HG02885 (cell line): ENCODE results near the gene DIRAS2.
"Not testable (repeated sequence)": the region's sequence is repeated elsewhere in the genome, so short reads cannot be mapped to it uniquely, and the experiment has no call there.

ENCODE experiments used
- ATAC-seq: cut with Tn5 transposase; IDR thresholded peaks from one replicate; pipeline ENCODE4 v1.9.1; 2021; ENCODE audit warnings: mild to moderate bottlenecking; ENCODE audit not compliant: unreplicated experiment, poor library complexity

The DIRAS2 gene, protein sequence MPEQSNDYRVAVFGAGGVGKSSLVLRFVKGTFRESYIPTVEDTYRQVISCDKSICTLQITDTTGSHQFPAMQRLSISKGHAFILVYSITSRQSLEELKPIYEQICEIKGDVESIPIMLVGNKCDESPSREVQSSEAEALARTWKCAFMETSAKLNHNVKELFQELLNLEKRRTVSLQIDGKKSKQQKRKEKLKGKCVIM

GRCh38 chr9:90642570-90643539 is at the start of gene DIRAS2:
Gene DIRAS2, minus strand, starts transcription at chr9:90642824. Its CDS starts 28,997 bp downstream, at chr9:90613827.
- no peak for ATAC-seq

- ATAC-seq: no peak
These were observed 42.1 kb upstream of the DIRAS2 start for GRCh38 chr9:90684736-90685135.

DNA sequence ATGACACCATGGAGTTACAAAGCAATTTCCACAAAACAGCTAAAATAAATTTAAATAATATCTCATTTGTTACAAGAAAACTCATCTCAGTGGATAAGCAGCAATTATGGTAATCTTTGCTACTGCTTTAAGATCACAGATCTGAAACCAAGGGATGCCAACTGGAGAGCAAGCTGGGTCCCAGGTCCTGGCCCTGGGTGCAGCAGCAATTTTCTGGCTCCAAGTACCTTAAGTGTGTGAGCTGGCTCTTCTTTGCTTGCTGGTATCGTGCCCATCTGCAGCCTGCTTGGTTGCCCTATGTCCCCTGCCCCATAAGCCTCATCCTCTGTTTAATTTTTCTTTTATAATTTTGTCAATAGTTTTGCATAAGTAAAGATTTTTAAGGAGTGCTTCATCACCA is 41.5 kb upstream of the DIRAS2 start:
- ATAC-seq: no peak

DNA sequence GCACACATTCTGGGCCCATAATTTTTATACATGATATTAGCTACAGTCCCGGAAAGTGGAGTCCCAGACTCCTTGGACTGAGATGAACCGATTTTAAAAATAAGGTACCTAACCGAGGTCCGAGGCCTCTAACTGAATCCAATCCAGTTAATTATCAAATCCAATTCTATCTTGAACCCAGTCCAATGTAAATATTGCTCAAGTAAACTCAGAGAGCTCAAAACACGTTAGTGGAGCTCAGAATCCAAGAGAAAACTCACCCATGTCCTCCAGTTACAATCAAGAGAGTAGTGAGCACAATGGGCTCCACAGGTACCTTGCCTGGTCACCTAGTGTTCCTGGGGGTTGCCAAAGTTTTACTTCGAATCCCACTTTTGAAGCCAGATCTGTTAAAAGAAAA is 37.9 kb upstream of the DIRAS2 start:
- ATAC-seq: no peak

GRCh38 chr9:90665072-90665471 is 22.4 kb upstream of the DIRAS2 start:
- no peak for ATAC-seq

- ATAC-seq: no peak
These were observed 17.2 kb upstream of the DIRAS2 start for GRCh38 chr9:90659650-90660364.

- no peak for ATAC-seq
These were observed 16.2 kb upstream of the DIRAS2 start for GRCh38 chr9:90658783-90659182.

GRCh38 chr9:90658181-90658580 is 15.6 kb upstream of the DIRAS2 start:
- no peak for ATAC-seq

DNA sequence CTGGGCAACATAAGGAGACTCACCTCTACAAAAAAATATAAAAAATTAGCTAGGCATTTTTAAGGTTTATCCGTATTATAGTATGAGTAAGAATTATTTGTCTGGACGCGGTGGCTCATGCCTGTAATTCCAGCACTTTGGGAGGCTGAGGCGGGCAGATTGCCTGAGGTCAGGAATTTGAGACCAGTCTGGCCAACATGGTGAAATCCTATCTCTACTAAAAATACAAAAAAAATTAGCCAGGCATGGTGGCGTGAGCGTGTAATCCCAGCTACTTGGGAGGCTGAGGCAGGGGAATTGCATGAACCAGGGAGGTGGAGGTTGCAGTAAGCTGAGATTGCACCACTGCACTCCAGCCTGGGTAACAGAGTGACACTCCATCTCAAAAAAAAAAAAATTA is 14.3 kb upstream of the DIRAS2 start:
- not testable (repeated sequence) for ATAC-seq

DNA sequence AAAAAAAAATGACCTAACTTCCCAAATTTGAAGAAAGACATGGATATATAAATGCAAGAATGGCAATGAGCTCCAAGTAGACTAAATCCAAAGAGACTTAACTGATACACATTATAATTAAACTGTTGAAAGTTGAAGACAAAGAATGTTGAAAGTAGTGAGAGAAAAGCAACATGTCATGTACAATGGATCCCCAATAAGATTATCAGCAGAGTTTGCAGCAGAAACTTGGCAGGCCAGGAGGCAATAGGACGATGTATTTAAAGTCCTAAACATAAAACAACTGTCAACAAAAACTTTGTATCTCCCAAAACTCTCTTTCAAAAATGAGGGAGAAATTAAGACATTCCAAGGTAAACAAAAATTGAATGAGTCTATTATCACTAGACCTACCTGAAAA is 8.6 kb upstream of the DIRAS2 start:
- no peak for ATAC-seq

DNA sequence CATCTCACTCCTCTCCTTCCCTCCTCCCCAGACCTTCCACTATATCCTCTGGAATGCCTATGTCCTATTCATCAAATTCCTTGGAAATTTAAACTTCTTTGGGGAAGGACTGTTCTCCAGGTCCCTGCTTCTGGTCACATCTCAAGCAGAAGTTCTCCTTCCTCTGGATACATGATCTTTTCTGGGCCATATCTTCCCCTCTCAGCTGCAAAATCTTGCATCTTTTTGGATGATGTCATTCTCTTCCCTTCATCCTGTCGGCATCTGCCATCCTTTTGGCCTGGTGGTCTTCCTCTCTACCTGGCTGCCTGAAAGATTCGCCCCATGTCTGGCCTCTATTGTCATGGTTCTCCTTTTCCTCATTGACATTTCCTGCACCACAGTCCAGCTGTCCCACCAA is 5.2 kb upstream of the DIRAS2 start:
- no peak for ATAC-seq

DNA sequence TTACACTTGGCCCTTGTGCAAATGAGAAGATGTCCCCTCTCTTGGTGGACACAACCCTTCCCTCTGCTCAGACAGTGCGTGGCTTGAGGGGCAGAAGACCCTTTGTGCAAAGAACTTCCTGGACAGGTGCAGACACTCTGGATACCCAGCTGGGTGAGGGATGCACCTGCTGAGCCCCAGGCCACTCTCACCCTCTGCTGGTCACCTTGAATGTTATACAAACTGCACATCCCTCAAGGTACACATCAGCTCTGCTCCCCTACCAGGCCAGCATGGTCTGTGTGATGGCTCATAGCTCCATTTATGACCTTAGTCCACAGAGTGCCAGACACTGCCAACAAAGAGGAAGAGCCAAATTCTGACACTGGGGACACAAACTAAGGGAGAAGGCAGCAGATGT is 3.1 kb upstream of the DIRAS2 start:
- no peak for ATAC-seq

DNA sequence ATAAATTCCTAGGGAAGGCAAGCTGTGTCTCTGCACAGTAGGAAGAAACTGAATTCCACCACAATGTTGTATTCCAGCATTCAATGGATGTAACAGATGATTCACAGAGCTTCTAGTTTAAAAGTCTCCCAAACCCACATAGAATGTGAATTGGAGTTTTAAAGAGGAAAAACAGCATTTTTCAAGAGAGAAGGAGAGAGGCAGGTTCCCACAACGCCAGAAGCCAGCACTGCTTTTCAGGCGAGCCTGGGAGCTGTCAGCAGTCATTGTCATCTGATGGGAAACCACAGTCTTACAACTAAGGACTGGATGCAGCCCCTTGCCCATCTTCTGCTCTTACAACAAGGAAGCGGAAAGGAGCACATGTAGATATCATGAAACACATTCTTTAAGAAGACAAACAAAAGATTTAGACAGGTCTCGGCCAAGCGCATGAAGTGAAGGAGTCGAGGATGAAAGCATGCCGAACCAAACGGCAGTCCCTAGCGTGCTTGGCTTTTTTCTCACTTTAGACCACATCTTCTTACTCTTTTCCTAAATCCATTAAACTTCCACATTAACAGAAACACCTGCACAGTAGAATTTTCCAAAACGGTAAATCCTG is 638 bp downstream of the DIRAS2 start:
- no peak for ATAC-seq

DNA sequence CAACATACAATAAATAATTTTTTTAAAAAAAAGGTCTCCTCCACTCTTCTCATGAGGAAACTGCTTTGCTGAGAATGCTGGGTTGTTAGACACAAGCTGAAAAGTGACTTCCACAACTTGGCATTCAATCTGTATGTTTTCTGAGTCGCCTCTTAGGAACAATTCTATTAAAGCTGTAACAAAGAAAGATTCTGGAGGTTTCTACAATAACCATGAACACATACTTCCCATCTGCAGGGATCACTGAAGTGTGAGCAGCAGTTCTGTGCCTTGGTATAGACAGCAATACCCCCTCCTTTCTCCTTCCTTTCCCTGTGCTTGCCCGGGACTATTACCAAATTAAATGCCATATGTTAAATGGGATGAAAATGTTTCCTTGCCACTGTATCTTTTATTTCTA is 1.5 kb downstream of the DIRAS2 start:
- ATAC-seq: no peak

DNA sequence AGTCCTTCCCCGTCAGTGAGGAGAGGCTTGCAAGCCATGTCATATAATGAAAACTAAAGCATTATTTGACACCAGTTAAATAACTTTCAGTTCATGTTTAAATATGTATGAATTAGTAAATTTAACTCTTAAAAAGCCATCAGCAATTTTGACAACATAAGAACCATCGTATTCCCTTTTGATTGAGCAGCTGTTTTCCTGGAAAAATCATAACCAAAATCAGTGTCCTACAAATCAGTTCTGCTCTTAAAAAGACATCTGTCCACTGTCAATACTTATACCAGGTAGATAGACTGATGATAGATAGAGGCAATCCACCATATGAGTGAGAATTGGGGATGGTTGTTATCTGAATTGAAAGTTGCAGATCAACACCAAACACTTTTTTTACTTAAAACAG is 2.3 kb downstream of the DIRAS2 start:
- ATAC-seq: no peak

DNA sequence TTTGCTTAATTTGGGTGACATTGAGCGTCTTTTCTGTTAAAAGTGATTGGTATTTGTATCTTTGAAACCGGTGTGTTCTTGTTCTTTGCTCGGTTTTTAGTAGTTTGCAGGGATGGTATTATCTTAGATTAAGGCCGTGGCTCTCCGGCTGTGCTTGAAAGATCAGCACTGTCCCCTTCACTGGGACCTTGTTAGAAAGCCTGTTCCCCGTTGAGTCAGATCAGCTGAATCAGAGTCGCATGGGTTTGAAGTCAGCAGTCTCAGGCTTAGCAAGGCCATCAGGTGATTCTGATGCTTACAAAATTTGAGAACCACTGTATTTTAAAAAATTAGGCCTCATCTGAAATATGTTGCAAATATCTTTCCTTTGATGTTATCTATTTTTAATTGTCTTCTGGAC is 5.0 kb downstream of the DIRAS2 start:
- ATAC-seq: no peak

- ATAC-seq: no peak
These were observed 9.9 kb downstream of the DIRAS2 start for GRCh38 chr9:90632647-90633207.

GRCh38 chr9:90631964-90632363 is 10.7 kb downstream of the DIRAS2 start:
- ATAC-seq: no peak

DNA sequence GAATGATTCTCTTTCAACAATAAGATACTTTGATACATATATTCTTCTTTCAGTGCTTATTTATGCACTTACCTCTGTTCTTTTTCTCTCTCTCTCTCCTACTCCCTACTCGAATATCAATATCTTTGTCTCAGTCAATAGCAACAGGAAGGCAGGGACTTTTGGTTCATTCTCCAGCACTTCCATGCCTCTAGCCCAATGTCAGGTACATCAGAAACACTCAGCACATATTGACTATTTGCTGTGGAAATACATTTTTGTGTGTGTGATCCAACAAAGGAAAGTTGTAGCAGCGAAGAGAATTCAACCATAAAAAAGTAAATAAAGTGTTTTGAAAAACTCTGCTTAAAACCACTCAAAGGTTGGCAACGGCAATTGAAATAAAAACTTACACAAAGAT is 12.6 kb downstream of the DIRAS2 start:
- ATAC-seq: no peak

DNA sequence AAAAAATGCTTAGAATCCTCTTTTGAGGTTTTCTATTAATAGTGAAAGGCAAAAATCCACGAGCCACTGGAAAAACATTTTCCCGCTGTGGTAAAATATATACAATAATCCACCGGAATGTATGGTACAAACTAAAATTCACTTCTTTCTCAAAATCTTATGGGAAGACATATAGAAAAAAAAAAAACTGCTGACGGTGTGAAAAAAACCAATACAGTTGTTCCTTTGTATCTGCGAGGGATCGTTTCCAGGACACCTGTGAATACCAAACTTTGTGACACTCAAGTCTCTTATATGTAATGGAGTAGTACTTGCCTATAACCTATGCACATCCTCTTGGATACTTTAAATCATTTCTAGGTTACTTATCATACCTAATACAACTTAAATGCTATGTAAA is 13.3 kb downstream of the DIRAS2 start:
- ATAC-seq: no peak
